GM10266 (cell line): Measurements from ENCODE around the gene EXOC3.

Experiments
- DNase-seq: peaks from one replicate; pipeline ENCODE4 v3.0.0; 2012; ENCODE audit errors: extremely low spot score
- TF ChIP-seq, protein P1 (sequence below): IDR thresholded peaks from 2 replicates; pipeline ENCODE4 v1.5.1; 2012; ENCODE audit warnings: mild to moderate bottlenecking, low read depth; ENCODE audit not compliant: control insufficient read depth, insufficient read depth; ENCODE audit errors: missing control alignments

The EXOC3 gene

GRCh38 chr5:419970-420369, 23.0 kb upstream of the EXOC3 start:
- TF ChIP-seq, protein P1, sequence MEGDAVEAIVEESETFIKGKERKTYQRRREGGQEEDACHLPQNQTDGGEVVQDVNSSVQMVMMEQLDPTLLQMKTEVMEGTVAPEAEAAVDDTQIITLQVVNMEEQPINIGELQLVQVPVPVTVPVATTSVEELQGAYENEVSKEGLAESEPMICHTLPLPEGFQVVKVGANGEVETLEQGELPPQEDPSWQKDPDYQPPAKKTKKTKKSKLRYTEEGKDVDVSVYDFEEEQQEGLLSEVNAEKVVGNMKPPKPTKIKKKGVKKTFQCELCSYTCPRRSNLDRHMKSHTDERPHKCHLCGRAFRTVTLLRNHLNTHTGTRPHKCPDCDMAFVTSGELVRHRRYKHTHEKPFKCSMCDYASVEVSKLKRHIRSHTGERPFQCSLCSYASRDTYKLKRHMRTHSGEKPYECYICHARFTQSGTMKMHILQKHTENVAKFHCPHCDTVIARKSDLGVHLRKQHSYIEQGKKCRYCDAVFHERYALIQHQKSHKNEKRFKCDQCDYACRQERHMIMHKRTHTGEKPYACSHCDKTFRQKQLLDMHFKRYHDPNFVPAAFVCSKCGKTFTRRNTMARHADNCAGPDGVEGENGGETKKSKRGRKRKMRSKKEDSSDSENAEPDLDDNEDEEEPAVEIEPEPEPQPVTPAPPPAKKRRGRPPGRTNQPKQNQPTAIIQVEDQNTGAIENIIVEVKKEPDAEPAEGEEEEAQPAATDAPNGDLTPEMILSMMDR: no peak
- DNase-seq: no peak

GRCh38 chr5:420632-421286, 22.2 kb upstream of the EXOC3 start:
- DNase-seq: no peak
- TF ChIP-seq, protein P1: no peak

DNA sequence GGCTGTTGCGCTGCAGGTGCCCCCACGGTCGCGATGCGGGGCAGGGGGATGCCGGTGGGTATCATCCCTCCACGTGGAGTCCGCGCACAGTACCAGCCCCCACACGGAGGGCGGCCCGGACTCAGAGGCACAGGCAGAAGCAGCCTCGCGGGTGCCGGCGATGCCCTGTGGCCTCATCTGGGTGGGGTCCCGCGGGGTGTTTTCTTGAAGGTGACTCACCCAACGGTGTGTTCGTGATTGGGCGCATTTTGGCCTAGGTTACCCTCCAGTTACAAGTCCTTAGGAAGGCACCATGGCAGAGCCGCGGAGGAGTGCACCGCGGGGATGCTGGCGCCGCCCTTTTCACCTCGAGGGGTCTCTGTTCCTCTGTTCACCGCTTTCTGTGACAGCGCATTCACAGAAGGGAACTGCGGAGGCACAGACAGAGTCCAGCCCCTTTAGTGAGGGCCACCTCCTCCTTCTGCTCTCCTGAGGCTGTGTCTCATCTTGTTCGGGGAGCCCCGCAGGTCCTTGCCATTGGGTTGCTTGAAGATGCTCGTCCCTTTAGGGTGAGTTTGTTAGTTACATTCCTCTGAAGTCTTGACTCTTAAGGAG, 21.6 kb upstream of the EXOC3 start:
- TF ChIP-seq, protein P1: no peak
- DNase-seq: no peak

- DNase-seq: no peak
Measured at GRCh38 chr5:421901-422300, 21.1 kb upstream of the EXOC3 start.

DNA sequence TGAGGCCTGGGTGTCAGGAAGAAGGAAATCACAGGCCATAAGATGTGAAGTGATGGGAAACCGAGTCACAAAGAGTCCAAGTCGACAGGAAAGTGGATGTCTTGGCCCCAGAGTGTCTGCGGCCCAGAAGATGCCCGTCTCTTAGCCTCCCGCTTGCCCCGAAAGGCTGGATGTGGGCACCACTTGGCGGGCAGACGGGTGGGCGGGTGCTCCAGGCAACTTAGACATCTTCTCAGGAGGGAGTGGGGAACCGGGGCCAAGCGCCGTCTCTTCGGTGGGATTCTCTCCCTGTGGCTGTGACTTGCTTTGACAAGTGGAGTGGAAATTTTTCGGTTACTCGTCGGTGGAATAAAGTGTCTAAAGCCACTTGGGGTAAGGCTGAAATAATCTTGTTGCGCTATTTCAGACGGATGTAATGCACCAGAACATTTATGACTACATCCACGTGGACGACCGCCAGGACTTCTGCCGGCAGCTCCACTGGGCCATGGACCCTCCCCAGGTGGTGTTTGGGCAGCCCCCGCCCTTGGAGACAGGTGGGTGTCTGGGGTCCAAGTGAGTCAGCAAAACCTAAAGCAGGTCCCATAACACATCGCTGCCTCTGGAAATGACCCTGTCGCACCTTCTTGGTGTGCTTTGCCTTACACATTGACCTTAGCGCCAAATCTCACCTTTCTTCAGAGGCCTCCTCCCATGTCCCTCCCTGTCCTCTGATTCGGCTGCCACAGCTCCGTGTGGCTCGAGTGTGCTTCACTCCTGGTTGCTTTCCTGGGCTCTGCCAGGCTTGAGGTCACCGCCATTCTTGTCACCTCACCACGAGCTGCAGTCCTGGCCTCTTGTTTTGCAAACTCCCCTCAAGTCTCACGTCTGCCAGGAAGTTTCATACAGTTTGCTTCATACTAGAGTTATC, 20.4 kb upstream of the EXOC3 start:
- TF ChIP-seq, protein P1: no peak
- DNase-seq: no peak

More at GRCh38 chr5:421901-422300, 21.1 kb upstream of the EXOC3 start:
- TF ChIP-seq, protein P1: no peak

DNA sequence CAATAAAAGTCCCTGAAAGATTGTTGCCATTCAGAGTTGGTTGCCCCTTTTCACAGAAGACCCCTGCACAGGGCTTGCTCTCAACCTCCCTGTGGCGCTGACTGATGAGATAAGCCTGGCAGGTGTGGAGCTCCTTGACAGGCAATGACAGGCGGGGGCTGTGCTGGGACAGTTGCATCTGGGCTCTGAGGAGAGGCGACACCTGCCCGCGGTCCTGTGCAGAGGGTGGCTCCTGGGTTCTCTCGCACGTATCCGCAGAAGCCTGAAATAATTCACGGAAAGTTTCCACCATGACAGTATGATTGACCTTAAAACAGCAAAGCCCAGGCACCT, 19.8 kb upstream of the EXOC3 start:
- TF ChIP-seq, protein P1: no peak
- DNase-seq: no peak
